Endothelial cell of umbilical vein (primary cell): Measurements from ENCODE around the gene NSMCE1. TPM values are rescaled to one million over a fixed set of nuclear protein-coding genes. Genes with fewer than 3 reads are reported as not detected.

Experiments
- BruUV-seq: library from RNA; stranded (reverse); fragments of 400-500 nt; replicated peaks from 2 replicates; lab custom pipeline; 2021; lab: Mats Ljungman, UMichigan
- CTCF ChIA-PET: fragments of 300-600, 350-600 bp; sonication (Branson Sonifier 250); formaldehyde crosslinking; loops from one replicate; lab custom pipeline; 2021; ENCODE audit warnings: antibody characterized with exemption, inconsistent platforms; lab: Charles Lee
- POLR2A ChIA-PET: fragments of 300-600, 350-600 bp; sonication (Branson Sonifier 250); formaldehyde crosslinking; loops from one replicate; lab custom pipeline; 2021; ENCODE audit warnings: antibody characterized with exemption, inconsistent platforms; lab: Charles Lee
- DNase-seq: peaks from one replicate; pipeline ENCODE4 v3.0.0-alpha.2; 2011; ENCODE audit warnings: low read depth, low spot score
- FAIRE-seq: peaks from 2 replicates; lab custom pipeline; 2011; peaks lifted over from hg19 to GRCh38; lab: Jason Lieb, UNC
- H2AFZ ChIP-seq: 2 replicates; pipeline ENCODE4 v1.6.0; 2012; ENCODE audit warnings: low read depth, low read length, control low read depth, inconsistent platforms
- H3K27ac ChIP-seq: 2 replicates; pipeline ENCODE4 v1.5.1; 2011; ENCODE audit warnings: low read depth, mild to moderate bottlenecking, control low read depth, low read length, moderate library complexity; ENCODE audit not compliant: insufficient read depth
- H3K27me3 ChIP-seq, 2 experiments: 2 replicates each; pipeline versions ENCODE4 v1.6.0 to v1.6.1; 2011; ENCODE audit warnings: low read length in 2 of 2, mixed read lengths in 1 of 2; ENCODE audit not compliant: control insufficient read depth in 2 of 2, insufficient read depth in 2 of 2
- H3K36me3 ChIP-seq, 2 experiments: 2 replicates in 1 of 2; 3 replicates in 1 of 2; pipeline ENCODE4 v1.5.1; 2011; ENCODE audit warnings: low read length in 2 of 2, mild to moderate bottlenecking in 1 of 2, moderate library complexity in 1 of 2; ENCODE audit not compliant: control insufficient read depth in 2 of 2, insufficient read depth in 2 of 2; ENCODE audit errors: extremely low read depth in 1 of 2
- H3K4me1 ChIP-seq: 3 replicates; pipeline ENCODE4 v1.5.1; 2011; ENCODE audit warnings: mild to moderate bottlenecking, low read length; ENCODE audit not compliant: control insufficient read depth, insufficient read depth; ENCODE audit errors: extremely low read depth
- H3K4me2 ChIP-seq: 2 replicates; pipeline ENCODE4 v1.6.1; 2011; ENCODE audit warnings: low read length, control low read depth, mixed read lengths; ENCODE audit not compliant: insufficient read depth
- H3K4me3 ChIP-seq, 3 experiments: fragments of 200-600 bp in 1 of 3; sonication (generic), shearing (Covaris generic) in 1 of 3; replicated peaks in 1 of 3; 2 replicates each; pipeline ENCODE4 v1.5.1; 2011 to 2016; ENCODE audit warnings: control low read depth in 3 of 3, low read length in 3 of 3, mild to moderate bottlenecking in 2 of 3, inconsistent platforms in 1 of 3, low read depth in 1 of 3, moderate library complexity in 1 of 3; ENCODE audit not compliant: insufficient read depth in 1 of 3
- H3K79me2 ChIP-seq: 2 replicates; pipeline ENCODE4 v1.6.0; 2012; ENCODE audit warnings: low read length, inconsistent platforms; ENCODE audit not compliant: control insufficient read depth, insufficient read depth
- H3K9ac ChIP-seq: replicated peaks from 2 replicates; pipeline ENCODE3; 2011; ENCODE audit warnings: low read length, control low read depth; ENCODE audit not compliant: insufficient read depth; ENCODE audit errors: extremely low read depth
- H3K9me1 ChIP-seq: replicated peaks from 3 replicates; pipeline ENCODE4 v1.6.0; 2011; ENCODE audit warnings: mild to moderate bottlenecking, low read length; ENCODE audit not compliant: control insufficient read depth, insufficient read depth; ENCODE audit errors: extremely low read depth
- H3K9me3 ChIP-seq: replicated peaks from 2 replicates; pipeline ENCODE4 v1.5.1; 2012; ENCODE audit warnings: low read length, inconsistent platforms; ENCODE audit not compliant: control insufficient read depth, insufficient read depth
- H4K20me1 ChIP-seq: replicated peaks from 2 replicates; pipeline ENCODE3; 2011; ENCODE audit warnings: mild to moderate bottlenecking, low read length; ENCODE audit not compliant: control insufficient read depth, insufficient read depth; ENCODE audit errors: extremely low read depth
- EZH2 ChIP-seq: IDR thresholded peaks from 2 replicates; pipeline ENCODE4 v1.6.1; 2012; ENCODE audit warnings: borderline replicate concordance, low read depth, mild to moderate bottlenecking, moderate library complexity, low read length, inconsistent platforms; ENCODE audit not compliant: severe bottlenecking
- FOS ChIP-seq: IDR thresholded peaks from 2 replicates; pipeline ENCODE4 v1.6.1; 2011; ENCODE audit warnings: mild to moderate bottlenecking, low read length, moderate library complexity, borderline replicate concordance; ENCODE audit not compliant: insufficient read depth
- GATA2 ChIP-seq: IDR thresholded peaks from 2 replicates; pipeline ENCODE4 v1.7.0; 2011; ENCODE audit warnings: low read depth, mild to moderate bottlenecking, moderate library complexity, mixed read lengths, low read length; ENCODE audit not compliant: insufficient read length, insufficient read depth
- JUN ChIP-seq: IDR thresholded peaks from 2 replicates; pipeline ENCODE4 v1.6.1; 2011; ENCODE audit warnings: borderline replicate concordance, low read depth; ENCODE audit not compliant: insufficient read length, insufficient read depth
- MAX ChIP-seq: IDR thresholded peaks from 2 replicates; pipeline ENCODE4 v1.6.1; 2011; ENCODE audit not compliant: insufficient read depth, insufficient read length
- MYC ChIP-seq: IDR thresholded peaks from one replicate; pipeline ENCODE4 v1.6.1; 2011; ENCODE audit warnings: mild to moderate bottlenecking, low read depth, low read length
- POLR2A ChIP-seq: IDR thresholded peaks from 2 replicates; pipeline ENCODE4 v1.6.1; 2012; ENCODE audit warnings: low read depth, mild to moderate bottlenecking, control low read depth, low read length
- dilution Hi-C: fragments of 300-500 bp; cut with MboI; formaldehyde crosslinking; loops from one replicate; pipeline ENCODE4 v1.15.0; 2019; ENCODE audit warnings: low sequenced_read_pairs; ENCODE audit not compliant: extremely low pct_ligation_motif_present
- intact Hi-C: fragments of 100-400 bp; cut with micrococcal nuclease; formaldehyde crosslinking; loops from one replicate; pipeline ENCODE4 v1.10.0; 2022
- polyA plus RNA-seq, 4 experiments: library from polyadenylated mRNA; depleted of rRNA in 3 of 4; stranded (reverse) in 3 of 4; unstranded in 1 of 4; fragments of >200 nt; gene quantifications; 2 replicates each; pipeline versions ENCODE4 v1.2.1 to v1.2.3, GENCODE V29; 2011 to 2012; ENCODE audit warnings: missing spikeins in 1 of 4
- total RNA-seq: library from RNA; stranded (reverse); gene quantifications from 2 replicates; pipeline ENCODE4 v1.2.3, GENCODE V29; 2021

Gene NSMCE1
- total and polyA plus RNA-seq, 2 donors (not counting 3 experiments of a cell fraction or from before 2014, with no cell fraction given): 23.8 to 42.0 TPM

- ChIA-PET POLR2A (no interaction called here), CTCF (interaction anchor here (1.0 to 2.6 kb wide), 5 partner anchors 11 to 113 kb away, joined by 3 to 11 read pairs (median 4); no protein-coding TSS in a partner anchor)
- no peak overlapping the region for H3K4me3 ChIP-seq
- no peaks in the 10 kb centered on the region for H4K20me1 ChIP-seq
- DNase-seq (peak; percentile 29), FAIRE-seq (no peak)
- H3K36me3 ChIP-seq: no peaks in the 10 kb centered on the region
- H3K79me2 ChIP-seq: no peaks in the 10 kb centered on the region
- no peaks in the 10 kb centered on the region for H3K27me3 ChIP-seq
- no peak overlapping the region for H2AFZ ChIP-seq
- no peaks in the 10 kb centered on the region for H3K9me1 ChIP-seq
- H3K27ac ChIP-seq: peak overlapping the region; percentile 48
- no TSS peak for BruUV-seq
- dilution Hi-C loops: no loop called here
- no peak overlapping the region for H3K9ac ChIP-seq
- H3K9me3 ChIP-seq: no peaks in the 10 kb centered on the region
- no peak for TF ChIP-seq MYC
- H3K4me2 ChIP-seq: no peak overlapping the region
- intact Hi-C loops: no loop called here
- H3K4me1 ChIP-seq: peaks cover 48% of the 10 kb centered on the region
Observed at GRCh38 chr16:27254262-27254811, 14.2 kb downstream of the NSMCE1 start.

GRCh38 chr16:27253526-27253930 lies 15.0 kb downstream of the NSMCE1 start:
- no peak for TF ChIP-seq GATA2
- TF ChIP-seq FOS: peak; percentile 97
- TF ChIP-seq POLR2A: no peak
- TF ChIP-seq EZH2: no peak
- peak; percentile 81 for TF ChIP-seq JUN
- no peak for TF ChIP-seq MAX
- dilution Hi-C loops (no loop called here), intact Hi-C loops (no loop called here)
- CTCF ChIA-PET: interaction anchor here (1.0 to 2.6 kb wide), 5 partner anchors 11 to 114 kb away, joined by 3 to 11 read pairs (median 4); no protein-coding TSS in a partner anchor
- Histone ChIP-seq H3K9me3 (no peaks in the 10 kb centered on the region), H3K9ac (no peak overlapping the region), H3K36me3 (no peaks in the 10 kb centered on the region), H3K4me1 (peaks cover 48% of the 10 kb centered on the region), H2AFZ (peak overlapping the region; percentile 73), H3K27me3 (no peaks in the 10 kb centered on the region), H3K27ac (peak overlapping the region; percentile 48), H3K9me1 (no peaks in the 10 kb centered on the region), H3K4me3 (no peak overlapping the region), H4K20me1 (no peaks in the 10 kb centered on the region), H3K79me2 (no peaks in the 10 kb centered on the region), H3K4me2 (peak overlapping the region; percentile 43)
- BruUV-seq: no TSS peak
- DNase-seq (peak; percentile 83), FAIRE-seq (peak; percentile 91)
- POLR2A ChIA-PET: no interaction called here
